ENCODE data around the gene SNX8. TPM values are rescaled to one million over a fixed set of nuclear protein-coding genes. Genes with fewer than 3 reads are reported as not detected.

SNX8 gene
- total RNA-seq, 2 experiments from 2014 or later: 12.1 to 42.0 TPM

- CTCF ChIA-PET (ENCODE audit: unreplicated experiment): no interaction called here
- peaks cover 2% of the 10 kb centered on the region for H3K4me1 ChIP-seq (ENCODE audit: insufficient read depth, low read length, poor library complexity, severe bottlenecking)
- no peak overlapping the region for H3K4me2 ChIP-seq (ENCODE audit: low read length)
- no peaks in the 10 kb centered on the region for H4K20me1 ChIP-seq (ENCODE audit: insufficient read depth, low read length)
- peaks cover 84% of the 10 kb centered on the region for H3K36me3 ChIP-seq (ENCODE audit: insufficient read depth, low read length)
- POLR2A ChIA-PET: interaction anchor here (0.5 kb wide), 1 partner anchor 1501 kb away, joined by 3 read pairs; no protein-coding TSS in a partner anchor
- H3K4me3 ChIP-seq (ENCODE audit: low read depth, low read length, poor library complexity, severe bottlenecking): no peak overlapping the region
- H2AFZ ChIP-seq (ENCODE audit: low read length): no peak overlapping the region
- no TSS peak for BruUV-seq (replicated peaks)
- peaks cover 9% of the 10 kb centered on the region for H3K79me2 ChIP-seq (ENCODE audit: insufficient read depth, low read depth, low read length)
- H3K27ac ChIP-seq (ENCODE audit: low read depth, low read length, poor library complexity, severe bottlenecking): no peak overlapping the region
- no peaks in the 10 kb centered on the region for H3K9me2 ChIP-seq (ENCODE audit: insufficient read depth, low read length)
- H3K9me3 ChIP-seq (ENCODE audit: low read length): no peaks in the 10 kb centered on the region
- intact Hi-C loops (cut with micrococcal nuclease; ENCODE audit: unreplicated experiment): no loop called here
- no peak for TF ChIP-seq CTCF (conservative IDR thresholded peaks at IDR 0.05; ENCODE audit: low read length)
- TF ChIP-seq EZH2phosphoT487 (IDR thresholded peaks at IDR 0.05; ENCODE audit: borderline replicate concordance, low read depth, low read length): no peak
- DNase-seq (ENCODE audit: low spot score): no peak
Measured at GRCh38 chr7:2225830-2226229, 88.4 kb downstream of the SNX8 start.

- POLR2A ChIA-PET: no interaction called here
- no peak overlapping the region for H3K4me2 ChIP-seq (ENCODE audit: low read length)
- BruUV-seq (replicated peaks): no TSS peak
Measured at GRCh38 chr7:2225336-2225735, 88.9 kb downstream of the SNX8 start.

More at GRCh38 chr7:2225336-2225735, 88.9 kb downstream of the SNX8 start:
- Histone ChIP-seq H2AFZ (ENCODE audit: low read length) (no peak overlapping the region), H3K27ac (ENCODE audit: low read depth, low read length, poor library complexity, severe bottlenecking) (no peak overlapping the region), H3K9me3 (ENCODE audit: low read length) (no peaks in the 10 kb centered on the region), H4K20me1 (ENCODE audit: insufficient read depth, low read length) (no peaks in the 10 kb centered on the region), H3K4me3 (ENCODE audit: low read depth, low read length, poor library complexity, severe bottlenecking) (no peak overlapping the region), H3K36me3 (ENCODE audit: insufficient read depth, low read length) (peaks cover 84% of the 10 kb centered on the region), H3K4me1 (ENCODE audit: insufficient read depth, low read length, poor library complexity, severe bottlenecking) (no peaks in the 10 kb centered on the region), H3K79me2 (ENCODE audit: insufficient read depth, low read depth, low read length) (peaks cover 4% of the 10 kb centered on the region; the same call in 1 of the 2 replicates), H3K9me2 (ENCODE audit: insufficient read depth, low read length) (no peaks in the 10 kb centered on the region)
- no peak for DNase-seq (ENCODE audit: low spot score)
- CTCF ChIA-PET (ENCODE audit: unreplicated experiment): no interaction called here
- TF ChIP-seq EZH2phosphoT487 (IDR thresholded peaks at IDR 0.05; ENCODE audit: borderline replicate concordance, low read depth, low read length) (no peak), CTCF (conservative IDR thresholded peaks at IDR 0.05; ENCODE audit: low read length) (no peak)
- intact Hi-C loops (cut with micrococcal nuclease; ENCODE audit: unreplicated experiment): no loop called here

Data from OCI-LY7 (cell line).